Prostate gland (tissue), 2 donors: ENCODE results near the gene ADGRG1. TPM values are rescaled to one million over a fixed set of nuclear protein-coding genes. Genes with fewer than 3 reads are reported as not detected.
A peak's percentile ranks its signal among the peaks of the same experiment; 100 is the strongest.

Source experiments
- DNase-seq: peaks from one replicate; pipeline ENCODE4 v3.0.0-alpha.2; 2019; ENCODE audit warnings: low spot score
- H3K27ac ChIP-seq, 2 donors: fragments of 200-600 bp; sonication (generic); 2 replicates each; pipeline ENCODE4 v1.5.1; 2017 to 2019
- H3K27me3 ChIP-seq: fragments of 200-600 bp; sonication (generic); replicated peaks from 2 replicates; pipeline ENCODE4 v1.5.1; 2019; ENCODE audit not compliant: insufficient read depth
- H3K36me3 ChIP-seq, 2 donors: fragments of 200-600 bp; sonication (generic); 1 replicate in 1 of 2; 2 replicates in 1 of 2; pipeline versions ENCODE4 v1.5.1 to v1.8.1; 2017 to 2019
- H3K4me1 ChIP-seq: fragments of 200-600 bp; sonication (generic); replicated peaks from 2 replicates; pipeline ENCODE4 v1.5.1; 2019
- H3K4me3 ChIP-seq, 2 donors: fragments of 200-600 bp; sonication (generic); 2 replicates each; pipeline ENCODE4 v1.5.1; 2017 to 2019
- H3K9me3 ChIP-seq: fragments of 200-600 bp; sonication (generic); 2 replicates; pipeline ENCODE4 v1.5.1; 2017
- CTCF ChIP-seq, 4 experiments: fragments of 200-600 bp in 2 of 4; fragments of 450-650 bp in 2 of 4; sonication (generic) in 2 of 4; IDR thresholded peaks; 1 replicate in 3 of 4; 2 replicates in 1 of 4; pipeline ENCODE4 v1.5.1; 2016 to 2019; ENCODE audit warnings: antibody characterized with exemption in 4 of 4, mild to moderate bottlenecking in 2 of 4, moderate library complexity in 2 of 4
- POLR2A ChIP-seq: fragments of 450-650 bp; IDR thresholded peaks from one replicate; pipeline ENCODE4 v1.6.1; 2016; ENCODE audit warnings: antibody characterized with exemption, mild to moderate bottlenecking
- POLR2AphosphoS5 ChIP-seq: sonication (generic); formaldehyde crosslinking; IDR thresholded peaks from one replicate; pipeline ENCODE4 v1.6.1; 2017; ENCODE audit warnings: antibody characterized with exemption
- WGBS: methylation state at CpG from one replicate; pipeline ENCODE4 v1.1.5; 2018; 5-methylcytosine and 5-hydroxymethylcytosine counted together
- intact Hi-C: fragments of 100-400 bp; cut with DNase I; formaldehyde crosslinking; loops from one replicate; pipeline ENCODE4 v1.14.2; 2022
- total RNA-seq, 2 donors: library from RNA; depleted of rRNA; stranded (reverse); fragments of >200 nt; gene quantifications; one replicate each; pipeline ENCODE4 v1.1.0, GENCODE V29; 2016

Gene ADGRG1
- total RNA-seq, 2 donors from 2014 or later = 78.5 to 347 TPM

GRCh38 chr16:57627184-57627871 is 1.1 kb upstream of the ADGRG1 start:
- 46% methylated on average over 15 of the region's 15 CpGs for WGBS
- peak overlapping the region in 1 of 2 donors; percentile 54 for H3K27ac ChIP-seq
- H3K4me1 ChIP-seq = peaks cover 16% of the 10 kb centered on the region
- TF ChIP-seq CTCF (IDR thresholded peaks at IDR 0.05) = no peak
- TF ChIP-seq POLR2A = no peak
- no peak for TF ChIP-seq POLR2AphosphoS5
- H3K36me3 ChIP-seq = no peaks in the 10 kb centered on the region
- no peaks in the 10 kb centered on the region for H3K27me3 ChIP-seq
- no peak for DNase-seq
- no peak overlapping the region for H3K4me3 ChIP-seq
- H3K9me3 ChIP-seq = no peaks in the 10 kb centered on the region
- intact Hi-C loops = no loop called here

- peak overlapping the region; percentile 15 to 54 for H3K27ac ChIP-seq
- H3K9me3 ChIP-seq = no peaks in the 10 kb centered on the region
- H3K36me3 ChIP-seq = no peaks in the 10 kb centered on the region
- DNase-seq = no peak
- TF ChIP-seq CTCF (IDR thresholded peaks at IDR 0.05) (no peak), POLR2A (no peak), POLR2AphosphoS5 (no peak)
- peaks cover 12% of the 10 kb centered on the region for H3K4me1 ChIP-seq
- no peaks in the 10 kb centered on the region for H3K27me3 ChIP-seq
- peak overlapping the region; percentile 6 to 14 for H3K4me3 ChIP-seq
- WGBS = 58% methylated on average over 6 of the region's 7 CpGs
- intact Hi-C loops = no loop called here
Measured at GRCh38 chr16:57628783-57629293, 408 bp downstream of the ADGRG1 start.

GRCh38 chr16:57629516-57630406 is 1.3 kb downstream of the ADGRG1 start:
- DNase-seq = no peak
- intact Hi-C loops = no loop called here
- Histone ChIP-seq H3K36me3 (no peaks in the 10 kb centered on the region), H3K4me1 (peaks cover 13% of the 10 kb centered on the region), H3K4me3 (peak overlapping the region; percentile 3 to 6), H3K27me3 (no peaks in the 10 kb centered on the region), H3K27ac (peak overlapping the region; percentile 15 to 18), H3K9me3 (no peaks in the 10 kb centered on the region)
- TF ChIP-seq POLR2AphosphoS5 (no peak), POLR2A (no peak), CTCF (IDR thresholded peaks at IDR 0.05) (no peak)
- 57% methylated on average over 19 of the region's 22 CpGs for WGBS

GRCh38 chr16:57630407-57630797 is 2.0 kb downstream of the ADGRG1 start:
- 68% methylated on average over 10 of the region's 10 CpGs for WGBS
- TF ChIP-seq CTCF (IDR thresholded peaks at IDR 0.05) (no peak), POLR2AphosphoS5 (no peak), POLR2A (no peak)
- Histone ChIP-seq H3K4me3 (no peak overlapping the region), H3K36me3 (no peaks in the 10 kb centered on the region), H3K27ac (peak overlapping the region; percentile 11 to 18), H3K27me3 (no peaks in the 10 kb centered on the region), H3K9me3 (no peaks in the 10 kb centered on the region), H3K4me1 (peaks cover 20% of the 10 kb centered on the region)
- intact Hi-C loops = no loop called here
- no peak for DNase-seq
